ENCODE results near the gene SRPRA.

DNA sequence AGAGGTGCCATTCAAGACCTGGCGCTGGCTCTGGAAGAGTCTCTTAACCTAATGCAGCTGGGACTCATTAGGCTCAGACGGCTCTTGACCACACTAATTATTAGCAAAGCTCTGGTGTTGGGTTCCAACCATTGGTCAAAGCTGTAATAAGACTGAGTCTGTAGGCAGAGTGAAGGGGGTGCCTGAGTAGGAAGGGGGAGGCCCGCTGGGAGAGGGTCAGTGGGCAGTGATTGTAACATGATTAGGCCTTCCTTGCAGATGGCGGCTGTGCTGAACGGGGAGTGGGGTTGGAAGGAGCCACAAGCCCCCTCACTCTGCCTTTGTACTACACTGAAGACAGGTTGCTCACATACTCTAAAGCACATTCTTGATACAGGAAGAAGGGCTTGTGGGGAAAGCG, 5.2 kb downstream of the SRPRA start:
- TF ChIP-seq, protein P1, sequence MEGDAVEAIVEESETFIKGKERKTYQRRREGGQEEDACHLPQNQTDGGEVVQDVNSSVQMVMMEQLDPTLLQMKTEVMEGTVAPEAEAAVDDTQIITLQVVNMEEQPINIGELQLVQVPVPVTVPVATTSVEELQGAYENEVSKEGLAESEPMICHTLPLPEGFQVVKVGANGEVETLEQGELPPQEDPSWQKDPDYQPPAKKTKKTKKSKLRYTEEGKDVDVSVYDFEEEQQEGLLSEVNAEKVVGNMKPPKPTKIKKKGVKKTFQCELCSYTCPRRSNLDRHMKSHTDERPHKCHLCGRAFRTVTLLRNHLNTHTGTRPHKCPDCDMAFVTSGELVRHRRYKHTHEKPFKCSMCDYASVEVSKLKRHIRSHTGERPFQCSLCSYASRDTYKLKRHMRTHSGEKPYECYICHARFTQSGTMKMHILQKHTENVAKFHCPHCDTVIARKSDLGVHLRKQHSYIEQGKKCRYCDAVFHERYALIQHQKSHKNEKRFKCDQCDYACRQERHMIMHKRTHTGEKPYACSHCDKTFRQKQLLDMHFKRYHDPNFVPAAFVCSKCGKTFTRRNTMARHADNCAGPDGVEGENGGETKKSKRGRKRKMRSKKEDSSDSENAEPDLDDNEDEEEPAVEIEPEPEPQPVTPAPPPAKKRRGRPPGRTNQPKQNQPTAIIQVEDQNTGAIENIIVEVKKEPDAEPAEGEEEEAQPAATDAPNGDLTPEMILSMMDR (IDR thresholded peaks at IDR 0.05) = no peak
- no peak for TF ChIP-seq POLR2A (IDR thresholded peaks at IDR 0.05)
